Kidney epithelial cell (primary cell): Measurements from ENCODE around the gene ATXN2L. TPM values are rescaled to one million over a fixed set of nuclear protein-coding genes. Genes with fewer than 3 reads are reported as not detected.

Experiments used
- DNase-seq: peaks from one replicate; pipeline ENCODE4 v3.0.0-alpha.2; 2010; ENCODE audit warnings: low read depth
- H3K27me3 ChIP-seq: 2 replicates; pipeline ENCODE4 v1.6.0; 2011; ENCODE audit warnings: low read length; ENCODE audit not compliant: control insufficient read depth, insufficient read depth
- H3K36me3 ChIP-seq: 2 replicates; pipeline ENCODE4 v1.5.1; 2011; ENCODE audit warnings: low read length; ENCODE audit not compliant: control insufficient read depth, insufficient read depth
- H3K4me3 ChIP-seq: 2 replicates; pipeline ENCODE4 v1.5.1; 2011; ENCODE audit warnings: low read depth, mild to moderate bottlenecking, control low read depth, low read length
- total RNA-seq: library from RNA; depleted of rRNA; stranded (reverse); fragments of >200 nt; gene quantifications from 2 replicates; pipeline ENCODE4 v1.2.3, GENCODE V29; 2015
- TF ChIP-seq, protein P1 (sequence below): IDR thresholded peaks from 2 replicates; pipeline ENCODE4 v1.5.1; 2011; ENCODE audit warnings: mild to moderate bottlenecking, moderate library complexity, low read length, control low read depth, inconsistent platforms; ENCODE audit not compliant: insufficient read depth, poor library complexity, severe bottlenecking

Gene ATXN2L
- total RNA-seq, 1 donor from 2014 or later = 150 TPM

DNA sequence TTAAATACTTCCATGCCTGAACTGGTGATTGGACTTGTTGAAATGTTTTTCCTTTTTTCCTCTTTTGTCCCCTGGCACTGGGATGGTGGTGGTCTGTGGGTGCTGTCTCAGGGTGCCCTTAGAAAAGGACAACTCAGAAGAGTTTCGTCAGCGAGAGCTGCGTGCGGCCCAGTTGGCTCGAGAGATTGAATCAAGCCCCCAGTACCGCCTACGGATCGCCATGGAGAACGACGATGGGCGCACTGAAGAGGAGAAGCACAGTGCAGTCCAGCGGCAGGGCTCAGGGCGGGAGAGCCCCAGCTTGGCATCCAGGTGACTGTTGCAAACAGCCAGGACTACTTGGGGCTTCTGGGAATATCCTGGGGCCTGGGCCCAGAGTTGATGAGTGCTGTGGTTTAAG, 6.9 kb downstream of the ATXN2L start:
- peaks cover 9% of the 10 kb centered on the region for H3K36me3 ChIP-seq
- no peak for DNase-seq
- no peak overlapping the region for H3K4me3 ChIP-seq
- no peaks in the 10 kb centered on the region for H3K27me3 ChIP-seq
- TF ChIP-seq, protein P1, sequence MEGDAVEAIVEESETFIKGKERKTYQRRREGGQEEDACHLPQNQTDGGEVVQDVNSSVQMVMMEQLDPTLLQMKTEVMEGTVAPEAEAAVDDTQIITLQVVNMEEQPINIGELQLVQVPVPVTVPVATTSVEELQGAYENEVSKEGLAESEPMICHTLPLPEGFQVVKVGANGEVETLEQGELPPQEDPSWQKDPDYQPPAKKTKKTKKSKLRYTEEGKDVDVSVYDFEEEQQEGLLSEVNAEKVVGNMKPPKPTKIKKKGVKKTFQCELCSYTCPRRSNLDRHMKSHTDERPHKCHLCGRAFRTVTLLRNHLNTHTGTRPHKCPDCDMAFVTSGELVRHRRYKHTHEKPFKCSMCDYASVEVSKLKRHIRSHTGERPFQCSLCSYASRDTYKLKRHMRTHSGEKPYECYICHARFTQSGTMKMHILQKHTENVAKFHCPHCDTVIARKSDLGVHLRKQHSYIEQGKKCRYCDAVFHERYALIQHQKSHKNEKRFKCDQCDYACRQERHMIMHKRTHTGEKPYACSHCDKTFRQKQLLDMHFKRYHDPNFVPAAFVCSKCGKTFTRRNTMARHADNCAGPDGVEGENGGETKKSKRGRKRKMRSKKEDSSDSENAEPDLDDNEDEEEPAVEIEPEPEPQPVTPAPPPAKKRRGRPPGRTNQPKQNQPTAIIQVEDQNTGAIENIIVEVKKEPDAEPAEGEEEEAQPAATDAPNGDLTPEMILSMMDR = no peak

DNA sequence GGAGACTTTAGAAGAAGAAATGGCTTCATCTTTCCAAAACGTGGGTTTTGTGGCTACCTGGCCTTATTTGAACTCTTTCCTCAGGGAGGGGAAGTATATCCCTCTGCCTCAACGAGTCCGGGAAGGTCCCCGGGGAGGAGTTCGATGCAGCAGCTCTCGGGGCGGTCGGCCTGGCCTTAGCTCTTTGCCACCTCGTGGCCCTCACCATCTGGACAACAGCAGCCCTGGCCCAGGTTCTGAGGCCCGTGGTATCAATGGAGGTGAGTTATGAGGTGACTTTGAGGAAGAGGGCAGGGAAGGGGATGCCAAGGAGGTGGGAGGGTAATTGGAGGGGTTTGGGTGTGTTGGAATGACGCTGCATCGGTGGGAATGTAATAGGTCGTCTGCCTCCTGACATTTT, 7.7 kb downstream of the ATXN2L start:
- peaks cover 10% of the 10 kb centered on the region for H3K36me3 ChIP-seq
- no peak overlapping the region for H3K4me3 ChIP-seq
- DNase-seq = no peak
- H3K27me3 ChIP-seq = no peaks in the 10 kb centered on the region
- TF ChIP-seq, protein P1 = no peak

DNA sequence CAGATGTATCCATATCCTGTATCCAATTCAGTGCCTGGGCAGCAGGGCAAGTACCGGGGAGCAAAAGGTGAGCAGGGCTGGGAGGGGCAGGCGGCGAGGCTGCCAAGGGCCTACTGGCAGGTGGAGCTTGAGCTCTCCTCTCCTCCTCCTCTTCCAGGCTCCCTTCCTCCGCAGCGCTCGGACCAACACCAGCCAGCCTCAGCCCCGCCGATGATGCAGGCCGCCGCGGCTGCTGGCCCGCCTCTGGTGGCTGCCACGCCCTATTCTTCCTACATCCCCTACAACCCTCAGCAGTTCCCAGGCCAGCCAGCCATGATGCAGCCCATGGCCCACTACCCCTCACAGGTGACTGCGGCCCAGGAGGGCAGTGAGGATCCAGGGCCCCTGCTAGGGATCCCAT, 11.6 kb downstream of the ATXN2L start:
- DNase-seq = no peak
- peaks cover 8% of the 10 kb centered on the region for H3K36me3 ChIP-seq
- no peaks in the 10 kb centered on the region for H3K27me3 ChIP-seq
- no peak overlapping the region for H3K4me3 ChIP-seq
- TF ChIP-seq, protein P1 = no peak

DNA sequence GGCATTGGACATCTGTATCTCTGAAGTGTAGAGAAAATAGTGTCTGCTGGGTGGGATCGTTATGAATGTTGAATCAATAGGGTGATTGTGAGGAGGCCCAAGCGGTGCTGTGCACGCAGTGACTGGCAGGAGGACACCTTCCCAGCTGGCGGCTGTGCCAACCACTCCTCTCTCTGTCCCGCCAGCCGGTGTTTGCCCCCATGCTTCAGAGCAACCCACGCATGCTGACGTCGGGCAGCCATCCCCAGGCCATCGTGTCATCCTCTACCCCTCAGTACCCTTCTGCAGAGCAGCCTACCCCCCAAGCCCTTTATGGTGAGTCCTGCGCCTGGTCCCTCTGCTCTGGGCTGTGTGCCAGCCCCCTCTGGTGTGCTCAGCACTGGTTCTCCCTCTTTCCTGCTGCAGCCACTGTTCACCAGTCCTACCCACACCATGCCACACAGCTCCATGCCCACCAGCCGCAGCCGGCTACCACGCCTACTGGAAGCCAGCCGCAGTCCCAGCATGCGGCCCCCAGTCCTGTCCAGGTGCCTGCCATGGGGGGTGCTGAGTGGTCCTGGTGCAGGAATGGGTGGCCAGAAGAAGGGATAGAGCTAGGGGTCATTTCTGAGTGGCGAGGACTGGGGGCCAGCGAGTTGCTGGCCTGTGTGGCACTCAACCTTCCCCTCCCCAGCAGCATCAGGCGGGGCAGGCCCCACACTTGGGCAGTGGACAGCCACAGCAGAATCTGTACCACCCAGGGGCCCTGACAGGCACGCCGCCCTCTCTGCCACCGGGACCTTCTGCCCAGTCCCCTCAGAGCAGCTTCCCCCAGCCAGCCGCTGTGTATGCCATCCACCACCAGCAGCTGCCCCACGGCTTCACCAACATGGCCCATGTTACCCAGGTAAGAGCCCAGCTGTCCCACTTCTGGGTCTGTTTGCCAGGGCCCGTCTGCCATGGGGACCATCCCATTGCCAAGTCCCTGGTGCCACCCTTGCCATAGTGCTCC, 12.4 kb downstream of the ATXN2L start:
- no peaks in the 10 kb centered on the region for H3K27me3 ChIP-seq
- H3K36me3 ChIP-seq = peaks cover 8% of the 10 kb centered on the region
- DNase-seq = no peak
- H3K4me3 ChIP-seq = no peak overlapping the region
- TF ChIP-seq, protein P1 = no peak

DNA sequence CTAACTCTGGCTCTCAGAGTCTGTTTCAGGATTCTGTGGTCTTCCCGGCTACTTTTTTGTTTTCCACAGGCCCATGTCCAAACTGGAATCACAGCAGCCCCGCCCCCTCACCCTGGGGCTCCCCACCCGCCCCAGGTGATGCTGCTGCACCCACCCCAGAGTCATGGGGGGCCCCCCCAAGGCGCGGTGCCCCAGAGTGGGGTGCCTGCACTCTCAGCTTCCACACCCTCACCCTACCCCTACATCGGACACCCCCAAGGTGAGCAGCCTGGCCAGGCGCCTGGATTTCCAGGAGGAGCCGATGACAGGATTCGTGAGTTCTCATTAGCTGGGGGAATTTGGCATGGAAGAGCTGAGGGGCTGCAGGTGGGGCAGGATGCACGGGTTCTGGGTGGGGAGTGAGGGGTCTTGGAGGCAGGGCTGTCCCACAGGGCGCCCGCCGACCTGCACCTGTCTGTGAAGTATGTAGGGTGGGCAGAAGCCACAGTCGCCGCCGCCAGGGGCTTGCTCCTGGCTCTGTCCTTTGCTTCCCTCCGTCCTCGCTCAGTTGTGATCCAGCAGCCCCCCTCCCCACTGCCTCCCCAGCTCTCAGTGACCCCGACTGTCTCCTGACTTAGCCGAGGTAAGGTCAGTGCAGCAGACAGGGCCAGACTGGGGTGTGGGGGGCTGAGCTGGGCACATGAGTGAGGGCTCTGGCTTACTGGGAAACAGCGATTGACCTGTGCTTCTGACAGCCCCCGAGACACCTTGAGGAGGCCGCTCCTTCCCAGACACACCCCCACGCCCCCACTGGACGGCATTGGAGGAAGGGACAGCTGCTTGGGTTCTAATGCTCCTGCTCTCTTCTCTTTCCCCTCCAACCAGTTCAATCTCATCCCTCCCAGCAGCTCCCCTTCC, 13.3 kb downstream of the ATXN2L start:
- Histone ChIP-seq H3K4me3 (no peak overlapping the region), H3K36me3 (peaks cover 8% of the 10 kb centered on the region), H3K27me3 (no peaks in the 10 kb centered on the region)
- DNase-seq = no peak
- TF ChIP-seq, protein P1 = no peak
